ENCODE data around the gene KLHL6.
A peak's percentile ranks its signal among the peaks of the same experiment; 100 is the strongest.

KLHL6 gene

DNA sequence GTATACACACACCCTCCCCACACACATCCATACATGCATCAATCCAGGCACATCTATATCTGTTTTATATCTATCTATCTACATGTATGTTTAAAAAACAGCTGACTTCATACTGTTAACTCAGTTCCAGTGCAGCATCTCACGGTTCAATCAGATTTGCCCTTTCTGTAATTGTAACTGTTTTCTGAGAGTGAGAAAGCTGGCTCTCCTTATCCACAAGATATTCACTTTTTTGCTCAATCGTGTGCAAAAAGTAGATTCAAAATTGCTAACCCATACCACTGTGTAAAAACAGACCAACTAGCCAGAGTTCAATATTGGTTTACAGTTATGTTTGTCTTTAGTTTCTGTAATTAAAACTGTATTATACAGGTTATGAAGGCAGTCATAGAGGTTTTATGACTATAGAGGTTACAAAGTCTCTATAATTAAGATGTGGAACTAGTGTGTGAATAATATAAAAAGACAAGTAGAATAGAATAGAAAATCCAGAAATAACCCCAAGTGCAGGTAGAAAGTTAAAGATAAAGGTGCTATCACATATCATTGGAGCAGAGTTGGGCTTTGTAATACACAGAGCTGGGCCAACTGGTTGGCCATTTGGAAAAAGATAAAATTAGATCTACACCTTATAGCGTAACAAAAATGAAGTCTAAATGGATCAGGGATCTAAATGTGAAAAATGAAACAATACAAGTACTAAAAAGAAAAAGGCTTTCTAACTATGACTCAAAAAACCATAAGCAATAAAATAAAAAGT, 107.0 kb downstream of the KLHL6 start:
- DNase-seq: no peak
- H3K4me1 Mint-ChIP-seq: peaks cover 29% of the 10 kb centered on the region
- peak overlapping the region; percentile 90 for H3K4me3 Mint-ChIP-seq
- H3K27ac Mint-ChIP-seq: no peak overlapping the region
- TF ChIP-seq CTCF (IDR thresholded peaks at IDR 0.05): no peak
- peaks cover 16% of the 10 kb centered on the region for H3K9me3 Mint-ChIP-seq
- H3K36me3 Mint-ChIP-seq (ENCODE audit: low read depth): peaks cover 18% of the 10 kb centered on the region
- peaks cover 5% of the 10 kb centered on the region for H3K27me3 Mint-ChIP-seq (ENCODE audit: low read depth, poor library complexity)

GRCh38 chr3:183447206-183448001, 108.1 kb downstream of the KLHL6 start:
- Mint-ChIP-seq H3K27me3 (ENCODE audit: low read depth, poor library complexity) (peaks cover 5% of the 10 kb centered on the region), H3K36me3 (ENCODE audit: low read depth) (peaks cover 24% of the 10 kb centered on the region), H3K9me3 (peaks cover 28% of the 10 kb centered on the region), H3K4me1 (peaks cover 29% of the 10 kb centered on the region), H3K4me3 (peak overlapping the region; percentile 90), H3K27ac (peak overlapping the region; percentile 50)
- peak; percentile 92 for DNase-seq
- TF ChIP-seq CTCF (IDR thresholded peaks at IDR 0.05): no peak

- peak overlapping the region; percentile 50 for H3K27ac Mint-ChIP-seq
- peak overlapping the region; percentile 90 for H3K4me3 Mint-ChIP-seq
- H3K27me3 Mint-ChIP-seq (ENCODE audit: low read depth, poor library complexity): peaks cover 5% of the 10 kb centered on the region
- H3K4me1 Mint-ChIP-seq: peaks cover 29% of the 10 kb centered on the region
- no peak for TF ChIP-seq CTCF (IDR thresholded peaks at IDR 0.05)
- peaks cover 19% of the 10 kb centered on the region for H3K36me3 Mint-ChIP-seq (ENCODE audit: low read depth)
- no peak for DNase-seq
- peaks cover 31% of the 10 kb centered on the region for H3K9me3 Mint-ChIP-seq
Measured at GRCh38 chr3:183446838-183447205, 108.7 kb downstream of the KLHL6 start.

GRCh38 chr3:183444748-183445147, 110.8 kb downstream of the KLHL6 start:
- Mint-ChIP-seq H3K4me1 (peaks cover 24% of the 10 kb centered on the region), H3K36me3 (ENCODE audit: low read depth) (peaks cover 7% of the 10 kb centered on the region), H3K27me3 (ENCODE audit: low read depth, poor library complexity) (peaks cover 5% of the 10 kb centered on the region), H3K27ac (no peak overlapping the region), H3K9me3 (peaks cover 40% of the 10 kb centered on the region), H3K4me3 (no peak overlapping the region)
- DNase-seq: no peak
- TF ChIP-seq CTCF (IDR thresholded peaks at IDR 0.05): no peak

DNA sequence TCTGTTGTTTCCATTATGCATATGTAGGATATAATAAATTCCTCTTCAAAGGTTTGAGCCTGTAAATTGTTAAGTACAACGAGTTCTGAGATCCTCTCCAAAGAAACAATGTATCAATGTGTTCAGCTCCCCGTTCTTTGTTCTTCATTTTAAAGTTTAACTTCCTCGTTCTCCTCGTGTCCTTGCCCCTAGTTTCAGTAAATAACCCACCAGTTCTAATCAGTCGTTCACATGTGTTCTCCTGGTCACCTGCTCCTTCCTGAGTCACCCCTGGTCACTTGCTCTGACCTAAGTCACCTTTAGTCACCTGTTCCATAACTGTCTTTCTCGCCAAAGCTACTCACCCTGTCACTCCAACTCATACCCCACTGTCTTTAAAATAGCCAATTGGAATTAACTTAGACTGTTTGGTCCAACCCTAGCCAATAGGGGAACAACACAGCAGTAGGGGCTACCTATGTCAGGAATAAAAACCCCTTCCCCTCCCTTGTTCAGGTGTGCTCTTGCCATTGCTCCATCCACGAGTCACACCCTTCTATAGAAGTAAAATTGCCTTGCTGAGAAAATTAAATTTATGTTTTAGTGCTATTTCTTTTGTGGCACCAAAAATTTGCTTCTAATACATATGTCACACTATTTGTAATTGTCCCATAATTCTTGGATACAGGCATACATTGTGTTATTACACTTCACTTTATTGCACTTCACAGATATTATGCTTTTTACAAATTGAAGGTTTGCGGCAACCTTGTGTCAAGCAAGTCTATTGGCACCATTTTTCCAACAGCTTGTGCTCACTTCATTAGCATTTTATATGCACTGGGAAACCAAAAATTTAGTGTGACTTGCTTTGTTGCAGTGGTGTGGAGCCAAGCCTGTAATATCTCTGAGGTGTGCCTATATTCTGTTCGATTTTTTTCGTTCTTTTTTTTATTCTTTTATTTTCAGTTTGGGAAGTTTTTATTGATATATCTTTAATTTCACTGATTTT, 111.8 kb downstream of the KLHL6 start:
- Mint-ChIP-seq H3K4me3 (no peak overlapping the region), H3K36me3 (ENCODE audit: low read depth) (peaks cover 7% of the 10 kb centered on the region), H3K27ac (no peak overlapping the region), H3K27me3 (ENCODE audit: low read depth, poor library complexity) (peaks cover 5% of the 10 kb centered on the region), H3K4me1 (peaks cover 13% of the 10 kb centered on the region), H3K9me3 (peaks cover 40% of the 10 kb centered on the region)
- DNase-seq: no peak
- TF ChIP-seq CTCF (IDR thresholded peaks at IDR 0.05): no peak
